Endothelial cell of umbilical vein (primary cell): ENCODE measurements around the gene MYCBP2. TPM values are rescaled to one million over a fixed set of nuclear protein-coding genes. Genes with fewer than 3 reads are reported as not detected.

ENCODE experiments used
- BruUV-seq: library from RNA; stranded (reverse); fragments of 400-500 nt; replicated peaks from 2 replicates; lab custom pipeline; 2021; lab: Mats Ljungman, UMichigan
- CTCF ChIA-PET: fragments of 300-600, 350-600 bp; sonication (Branson Sonifier 250); formaldehyde crosslinking; loops from one replicate; lab custom pipeline; 2021; ENCODE audit warnings: antibody characterized with exemption, inconsistent platforms; lab: Charles Lee
- POLR2A ChIA-PET: fragments of 300-600, 350-600 bp; sonication (Branson Sonifier 250); formaldehyde crosslinking; loops from one replicate; lab custom pipeline; 2021; ENCODE audit warnings: antibody characterized with exemption, inconsistent platforms; lab: Charles Lee
- DNase-seq: peaks from one replicate; pipeline ENCODE4 v3.0.0-alpha.2; 2011; ENCODE audit warnings: low read depth, low spot score
- FAIRE-seq: peaks from 2 replicates; lab custom pipeline; 2011; peaks lifted over from hg19 to GRCh38; lab: Jason Lieb, UNC
- H2AFZ ChIP-seq: 2 replicates; pipeline ENCODE4 v1.6.0; 2012; ENCODE audit warnings: low read depth, low read length, control low read depth, inconsistent platforms
- H3K27ac ChIP-seq: 2 replicates; pipeline ENCODE4 v1.5.1; 2011; ENCODE audit warnings: low read depth, mild to moderate bottlenecking, control low read depth, low read length, moderate library complexity; ENCODE audit not compliant: insufficient read depth
- H3K27me3 ChIP-seq, 2 experiments: 2 replicates each; pipeline versions ENCODE4 v1.6.0 to v1.6.1; 2011; ENCODE audit warnings: low read length in 2 of 2, mixed read lengths in 1 of 2; ENCODE audit not compliant: control insufficient read depth in 2 of 2, insufficient read depth in 2 of 2
- H3K36me3 ChIP-seq, 2 experiments: 2 replicates in 1 of 2; 3 replicates in 1 of 2; pipeline ENCODE4 v1.5.1; 2011; ENCODE audit warnings: low read length in 2 of 2, mild to moderate bottlenecking in 1 of 2, moderate library complexity in 1 of 2; ENCODE audit not compliant: control insufficient read depth in 2 of 2, insufficient read depth in 2 of 2; ENCODE audit errors: extremely low read depth in 1 of 2
- H3K4me1 ChIP-seq: 3 replicates; pipeline ENCODE4 v1.5.1; 2011; ENCODE audit warnings: mild to moderate bottlenecking, low read length; ENCODE audit not compliant: control insufficient read depth, insufficient read depth; ENCODE audit errors: extremely low read depth
- H3K4me2 ChIP-seq: 2 replicates; pipeline ENCODE4 v1.6.1; 2011; ENCODE audit warnings: low read length, control low read depth, mixed read lengths; ENCODE audit not compliant: insufficient read depth
- H3K4me3 ChIP-seq, 3 experiments: fragments of 200-600 bp in 1 of 3; sonication (generic), shearing (Covaris generic) in 1 of 3; replicated peaks in 1 of 3; 2 replicates each; pipeline ENCODE4 v1.5.1; 2011 to 2016; ENCODE audit warnings: control low read depth in 3 of 3, low read length in 3 of 3, mild to moderate bottlenecking in 2 of 3, inconsistent platforms in 1 of 3, low read depth in 1 of 3, moderate library complexity in 1 of 3; ENCODE audit not compliant: insufficient read depth in 1 of 3
- H3K79me2 ChIP-seq: 2 replicates; pipeline ENCODE4 v1.6.0; 2012; ENCODE audit warnings: low read length, inconsistent platforms; ENCODE audit not compliant: control insufficient read depth, insufficient read depth
- H3K9ac ChIP-seq: replicated peaks from 2 replicates; pipeline ENCODE3; 2011; ENCODE audit warnings: low read length, control low read depth; ENCODE audit not compliant: insufficient read depth; ENCODE audit errors: extremely low read depth
- H3K9me1 ChIP-seq: replicated peaks from 3 replicates; pipeline ENCODE4 v1.6.0; 2011; ENCODE audit warnings: mild to moderate bottlenecking, low read length; ENCODE audit not compliant: control insufficient read depth, insufficient read depth; ENCODE audit errors: extremely low read depth
- H3K9me3 ChIP-seq: replicated peaks from 2 replicates; pipeline ENCODE4 v1.5.1; 2012; ENCODE audit warnings: low read length, inconsistent platforms; ENCODE audit not compliant: control insufficient read depth, insufficient read depth
- H4K20me1 ChIP-seq: replicated peaks from 2 replicates; pipeline ENCODE3; 2011; ENCODE audit warnings: mild to moderate bottlenecking, low read length; ENCODE audit not compliant: control insufficient read depth, insufficient read depth; ENCODE audit errors: extremely low read depth
- EZH2 ChIP-seq: IDR thresholded peaks from 2 replicates; pipeline ENCODE4 v1.6.1; 2012; ENCODE audit warnings: borderline replicate concordance, low read depth, mild to moderate bottlenecking, moderate library complexity, low read length, inconsistent platforms; ENCODE audit not compliant: severe bottlenecking
- FOS ChIP-seq: IDR thresholded peaks from 2 replicates; pipeline ENCODE4 v1.6.1; 2011; ENCODE audit warnings: mild to moderate bottlenecking, low read length, moderate library complexity, borderline replicate concordance; ENCODE audit not compliant: insufficient read depth
- GATA2 ChIP-seq: IDR thresholded peaks from 2 replicates; pipeline ENCODE4 v1.7.0; 2011; ENCODE audit warnings: low read depth, mild to moderate bottlenecking, moderate library complexity, mixed read lengths, low read length; ENCODE audit not compliant: insufficient read length, insufficient read depth
- JUN ChIP-seq: IDR thresholded peaks from 2 replicates; pipeline ENCODE4 v1.6.1; 2011; ENCODE audit warnings: borderline replicate concordance, low read depth; ENCODE audit not compliant: insufficient read length, insufficient read depth
- MYC ChIP-seq: IDR thresholded peaks from one replicate; pipeline ENCODE4 v1.6.1; 2011; ENCODE audit warnings: mild to moderate bottlenecking, low read depth, low read length
- POLR2A ChIP-seq: IDR thresholded peaks from 2 replicates; pipeline ENCODE4 v1.6.1; 2012; ENCODE audit warnings: low read depth, mild to moderate bottlenecking, control low read depth, low read length
- POLR2AphosphoS5 ChIP-seq: IDR thresholded peaks from 2 replicates; pipeline ENCODE4 v1.6.1; 2012; ENCODE audit warnings: low read depth, mild to moderate bottlenecking, control low read depth, low read length, moderate library complexity; ENCODE audit not compliant: insufficient read depth
- dilution Hi-C: fragments of 300-500 bp; cut with MboI; formaldehyde crosslinking; loops from one replicate; pipeline ENCODE4 v1.15.0; 2019; ENCODE audit warnings: low sequenced_read_pairs; ENCODE audit not compliant: extremely low pct_ligation_motif_present
- intact Hi-C: fragments of 100-400 bp; cut with micrococcal nuclease; formaldehyde crosslinking; loops from one replicate; pipeline ENCODE4 v1.10.0; 2022
- polyA plus RNA-seq, 4 experiments: library from polyadenylated mRNA; depleted of rRNA in 3 of 4; stranded (reverse) in 3 of 4; unstranded in 1 of 4; fragments of >200 nt; gene quantifications; 2 replicates each; pipeline versions ENCODE4 v1.2.1 to v1.2.3, GENCODE V29; 2011 to 2012; ENCODE audit warnings: missing spikeins in 1 of 4
- total RNA-seq: library from RNA; stranded (reverse); gene quantifications from 2 replicates; pipeline ENCODE4 v1.2.3, GENCODE V29; 2021
- TF ChIP-seq, protein P1 (sequence below), 2 donors: IDR thresholded peaks; 1 replicate in 1 of 2; 2 replicates in 1 of 2; pipeline ENCODE4 v1.5.1; 2011; ENCODE audit warnings: low read length in 2 of 2, mild to moderate bottlenecking in 2 of 2, moderate library complexity in 2 of 2, control low read depth in 1 of 2, inconsistent platforms in 1 of 2, low read depth in 1 of 2; ENCODE audit not compliant: insufficient read depth in 1 of 2; ENCODE audit errors: extremely low read depth in 1 of 2
- TF ChIP-seq, protein P2 (sequence below): IDR thresholded peaks from 2 replicates; pipeline ENCODE4 v1.6.1; 2011; ENCODE audit not compliant: insufficient read depth, insufficient read length

The MYCBP2 gene
- total and polyA plus RNA-seq, 2 donors (not counting 3 experiments of a cell fraction or from before 2014, with no cell fraction given) = 30.5 to 89.8 TPM

- H3K27me3 ChIP-seq = no peaks in the 10 kb centered on the region
- no TSS peak for BruUV-seq
- no peak overlapping the region for H3K27ac ChIP-seq
- intact Hi-C loops = loop anchor here (5.0 to 10.0 kb wide), 2 partner anchors 143 to 290 kb away; partner anchors contain the start of gene MYCBP2
- H2AFZ ChIP-seq = no peak overlapping the region
- ChIA-PET CTCF (interaction anchor here (0.9 kb wide), 2 partner anchors 9 to 309 kb away, joined by 3 to 4 read pairs; no protein-coding TSS in a partner anchor), POLR2A (no interaction called here)
- H3K4me1 ChIP-seq = peaks cover 13% of the 10 kb centered on the region
- FAIRE-seq (no peak), DNase-seq (peak; percentile 30)
- H3K9me1 ChIP-seq = no peaks in the 10 kb centered on the region
- H3K36me3 ChIP-seq = peaks cover 2 to 11% of the 10 kb centered on the region in 2 experiments
- H3K9ac ChIP-seq = no peak overlapping the region
- dilution Hi-C loops = no loop called here
- H3K4me2 ChIP-seq = peak overlapping the region; percentile 47
- no peaks in the 10 kb centered on the region for H4K20me1 ChIP-seq
- TF ChIP-seq POLR2AphosphoS5 = no peak
- no peak for TF ChIP-seq GATA2
- TF ChIP-seq JUN = no peak
- no peak for TF ChIP-seq FOS
- TF ChIP-seq, protein P1, sequence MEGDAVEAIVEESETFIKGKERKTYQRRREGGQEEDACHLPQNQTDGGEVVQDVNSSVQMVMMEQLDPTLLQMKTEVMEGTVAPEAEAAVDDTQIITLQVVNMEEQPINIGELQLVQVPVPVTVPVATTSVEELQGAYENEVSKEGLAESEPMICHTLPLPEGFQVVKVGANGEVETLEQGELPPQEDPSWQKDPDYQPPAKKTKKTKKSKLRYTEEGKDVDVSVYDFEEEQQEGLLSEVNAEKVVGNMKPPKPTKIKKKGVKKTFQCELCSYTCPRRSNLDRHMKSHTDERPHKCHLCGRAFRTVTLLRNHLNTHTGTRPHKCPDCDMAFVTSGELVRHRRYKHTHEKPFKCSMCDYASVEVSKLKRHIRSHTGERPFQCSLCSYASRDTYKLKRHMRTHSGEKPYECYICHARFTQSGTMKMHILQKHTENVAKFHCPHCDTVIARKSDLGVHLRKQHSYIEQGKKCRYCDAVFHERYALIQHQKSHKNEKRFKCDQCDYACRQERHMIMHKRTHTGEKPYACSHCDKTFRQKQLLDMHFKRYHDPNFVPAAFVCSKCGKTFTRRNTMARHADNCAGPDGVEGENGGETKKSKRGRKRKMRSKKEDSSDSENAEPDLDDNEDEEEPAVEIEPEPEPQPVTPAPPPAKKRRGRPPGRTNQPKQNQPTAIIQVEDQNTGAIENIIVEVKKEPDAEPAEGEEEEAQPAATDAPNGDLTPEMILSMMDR (IDR thresholded peaks at IDR 0.05; ENCODE audit: extremely low read depth in 1 of 2, insufficient read depth in 1 of 2, low read depth in 1 of 2, low read length in 2 of 2) = no peak
- TF ChIP-seq, protein P2, sequence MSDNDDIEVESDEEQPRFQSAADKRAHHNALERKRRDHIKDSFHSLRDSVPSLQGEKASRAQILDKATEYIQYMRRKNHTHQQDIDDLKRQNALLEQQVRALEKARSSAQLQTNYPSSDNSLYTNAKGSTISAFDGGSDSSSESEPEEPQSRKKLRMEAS = no peak
- TF ChIP-seq MYC = no peak
- no peak for TF ChIP-seq POLR2A
- no peak for TF ChIP-seq EZH2
- no peaks in the 10 kb centered on the region for H3K9me3 ChIP-seq
- H3K4me3 ChIP-seq = no peak overlapping the region
- no peaks in the 10 kb centered on the region for H3K79me2 ChIP-seq
Measured at GRCh38 chr13:77184455-77184854, 142.4 kb downstream of the MYCBP2 start.
